Measurements from ENCODE around the gene PDZD7.

DNA sequence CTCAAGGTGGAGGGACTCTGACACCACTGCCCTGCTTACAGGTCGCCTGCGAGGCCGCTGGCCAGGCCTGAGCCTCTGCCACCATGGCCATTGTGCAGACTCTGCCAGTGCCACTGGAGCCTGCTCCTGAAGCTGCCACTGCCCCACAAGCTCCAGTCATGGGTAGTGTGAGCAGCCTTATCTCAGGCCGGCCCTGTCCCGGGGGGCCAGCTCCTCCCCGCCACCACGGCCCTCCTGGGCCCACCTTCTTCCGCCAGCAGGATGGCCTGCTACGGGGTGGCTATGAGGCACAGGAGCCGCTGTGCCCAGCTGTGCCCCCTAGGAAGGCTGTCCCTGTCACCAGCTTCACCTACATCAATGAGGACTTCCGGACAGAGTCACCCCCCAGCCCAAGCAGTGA is 28.5 kb downstream of the PDZD7 start:
- TF ChIP-seq, protein P1, sequence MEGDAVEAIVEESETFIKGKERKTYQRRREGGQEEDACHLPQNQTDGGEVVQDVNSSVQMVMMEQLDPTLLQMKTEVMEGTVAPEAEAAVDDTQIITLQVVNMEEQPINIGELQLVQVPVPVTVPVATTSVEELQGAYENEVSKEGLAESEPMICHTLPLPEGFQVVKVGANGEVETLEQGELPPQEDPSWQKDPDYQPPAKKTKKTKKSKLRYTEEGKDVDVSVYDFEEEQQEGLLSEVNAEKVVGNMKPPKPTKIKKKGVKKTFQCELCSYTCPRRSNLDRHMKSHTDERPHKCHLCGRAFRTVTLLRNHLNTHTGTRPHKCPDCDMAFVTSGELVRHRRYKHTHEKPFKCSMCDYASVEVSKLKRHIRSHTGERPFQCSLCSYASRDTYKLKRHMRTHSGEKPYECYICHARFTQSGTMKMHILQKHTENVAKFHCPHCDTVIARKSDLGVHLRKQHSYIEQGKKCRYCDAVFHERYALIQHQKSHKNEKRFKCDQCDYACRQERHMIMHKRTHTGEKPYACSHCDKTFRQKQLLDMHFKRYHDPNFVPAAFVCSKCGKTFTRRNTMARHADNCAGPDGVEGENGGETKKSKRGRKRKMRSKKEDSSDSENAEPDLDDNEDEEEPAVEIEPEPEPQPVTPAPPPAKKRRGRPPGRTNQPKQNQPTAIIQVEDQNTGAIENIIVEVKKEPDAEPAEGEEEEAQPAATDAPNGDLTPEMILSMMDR (IDR thresholded peaks at IDR 0.05; ENCODE audit: low read depth, low read length): no peak
- TF ChIP-seq, protein P2, sequence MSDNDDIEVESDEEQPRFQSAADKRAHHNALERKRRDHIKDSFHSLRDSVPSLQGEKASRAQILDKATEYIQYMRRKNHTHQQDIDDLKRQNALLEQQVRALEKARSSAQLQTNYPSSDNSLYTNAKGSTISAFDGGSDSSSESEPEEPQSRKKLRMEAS (IDR thresholded peaks at IDR 0.05; ENCODE audit: low read depth, low read length): no peak
- TF ChIP-seq MYC (IDR thresholded peaks at IDR 0.05; ENCODE audit: low read depth, low read length): no peak
- no peak for TF ChIP-seq POLR2A (IDR thresholded peaks at IDR 0.05; ENCODE audit: extremely low read depth, insufficient read length)

Data from NB4 (cell line).